Smooth muscle cell of the brain vasculature (primary cell): ENCODE results near the gene GALNT18.
A peak's percentile ranks its signal among the peaks of the same experiment; 100 is the strongest.
"Not testable (repeated sequence)": the region's sequence is repeated elsewhere in the genome, so short reads cannot be mapped to it uniquely, and the experiment has no call there.

Experiments
- DNase-seq: peaks from one replicate; pipeline ENCODE4 v3.0.0-alpha.2; 2012; ENCODE audit warnings: low read depth, low spot score

The GALNT18 gene

GRCh38 chr11:11463405-11463804, 158.4 kb downstream of the GALNT18 start:
- no peak for DNase-seq

- no peak for DNase-seq
Observed at GRCh38 chr11:11461473-11461872, 160.3 kb downstream of the GALNT18 start.

DNA sequence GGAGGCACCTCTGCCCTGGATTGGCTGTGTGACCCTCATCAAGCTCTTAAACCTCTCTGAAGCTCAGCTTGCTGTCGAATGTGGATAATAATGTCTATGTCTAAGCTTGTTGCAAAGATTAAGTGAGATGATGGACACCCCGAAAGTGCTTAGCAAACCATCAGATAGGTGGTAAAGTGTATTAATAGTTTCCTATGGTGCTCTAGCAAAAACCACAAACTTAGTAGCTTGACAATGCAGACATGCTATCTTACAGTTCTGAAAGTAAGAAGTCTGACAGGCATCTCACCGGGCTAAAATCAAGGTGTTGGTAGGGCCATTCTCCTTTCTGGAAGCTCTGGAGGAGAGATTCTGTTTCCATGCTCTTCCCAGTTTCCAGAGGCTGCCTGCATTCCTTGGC, 162.2 kb downstream of the GALNT18 start:
- DNase-seq = no peak

DNA sequence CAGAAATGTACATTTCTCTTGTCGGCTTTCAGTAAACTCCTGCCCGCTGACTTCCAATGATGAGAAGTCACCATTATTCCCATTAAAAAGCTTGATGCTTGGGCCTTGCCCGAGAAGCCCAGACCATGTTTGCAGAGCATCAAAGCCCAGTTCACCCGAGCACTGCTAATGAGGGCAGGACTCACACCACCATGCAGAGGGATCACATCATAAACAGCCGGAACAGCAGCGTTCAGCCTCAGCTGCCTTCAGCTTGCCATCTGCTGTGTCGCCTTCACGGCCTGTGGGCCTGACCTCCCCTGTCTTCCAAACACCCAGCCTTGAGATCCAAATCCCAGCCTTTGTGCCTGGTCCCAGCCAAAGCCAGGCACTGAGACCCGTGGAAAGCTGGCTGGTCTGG, 163.3 kb downstream of the GALNT18 start:
- DNase-seq = no peak

- no peak for DNase-seq
Observed at GRCh38 chr11:11458001-11458400, 163.8 kb downstream of the GALNT18 start.

- no peak for DNase-seq
Observed at GRCh38 chr11:11456866-11457265, 164.9 kb downstream of the GALNT18 start.

GRCh38 chr11:11454671-11455223, 167.1 kb downstream of the GALNT18 start:
- no peak for DNase-seq

GRCh38 chr11:11451501-11452005, 170.3 kb downstream of the GALNT18 start:
- no peak for DNase-seq

GRCh38 chr11:11450744-11451362, 171.0 kb downstream of the GALNT18 start:
- no peak for DNase-seq

DNA sequence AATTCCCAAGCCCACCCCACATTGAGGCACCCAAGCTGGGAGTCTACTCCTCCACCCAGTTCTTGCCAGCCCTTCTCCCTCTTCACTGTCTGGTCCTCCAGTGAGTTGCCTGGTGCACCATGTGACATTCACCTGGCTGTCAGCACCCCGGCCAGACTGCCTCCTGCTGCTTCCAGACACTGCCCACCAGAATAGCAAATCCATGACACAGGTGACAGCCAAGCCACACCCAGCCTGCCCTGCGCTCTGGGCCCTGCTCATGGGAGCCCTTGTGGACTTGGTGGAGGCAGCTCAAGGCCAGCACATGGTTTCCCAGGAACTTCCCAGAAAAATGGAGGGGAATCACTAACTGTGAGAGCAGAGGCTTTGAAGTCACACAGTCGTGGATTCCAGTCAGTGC, 172.5 kb downstream of the GALNT18 start:
- DNase-seq = no peak

- no peak for DNase-seq
Observed at GRCh38 chr11:11448626-11449025, 173.2 kb downstream of the GALNT18 start.

DNA sequence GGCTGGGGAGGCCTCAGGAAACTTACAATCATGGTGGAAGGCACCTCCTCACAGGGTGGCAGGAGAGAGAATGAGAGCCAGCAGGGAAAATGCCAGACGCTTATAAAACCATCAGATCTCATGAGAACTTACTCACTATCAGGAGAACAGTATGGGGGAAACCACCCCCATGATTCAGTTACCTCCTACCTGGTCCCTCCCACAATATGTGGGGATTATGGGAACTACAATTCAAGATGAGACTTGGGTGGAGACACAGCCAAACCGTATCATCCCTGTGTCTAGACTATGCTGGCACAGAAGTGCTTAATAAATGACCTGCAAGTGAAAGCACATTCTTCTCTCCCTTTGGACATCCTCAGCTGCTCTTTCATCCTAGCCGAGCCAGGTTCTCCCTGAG, 174.2 kb downstream of the GALNT18 start:
- not testable (repeated sequence) for DNase-seq

GRCh38 chr11:11446967-11447366, 174.8 kb downstream of the GALNT18 start:
- no peak for DNase-seq

DNA sequence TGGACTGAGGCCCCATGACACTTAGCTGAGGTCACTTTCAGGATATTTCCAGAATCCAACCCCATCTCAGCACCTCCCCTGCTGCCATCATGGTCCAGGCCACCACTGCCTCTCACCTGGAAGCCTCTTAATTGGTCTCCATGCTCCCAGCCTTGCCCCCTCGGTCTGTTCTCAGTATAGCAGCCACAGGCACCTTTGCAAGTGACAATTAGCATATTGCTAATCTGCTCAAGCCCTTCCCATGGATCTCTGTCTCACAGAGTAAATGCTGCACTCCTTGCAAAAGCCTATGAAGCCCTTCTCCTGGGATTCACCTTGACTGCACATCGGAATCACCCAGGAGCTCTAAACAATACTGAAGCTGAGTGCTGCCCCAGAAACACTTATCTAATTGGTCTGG, 175.2 kb downstream of the GALNT18 start:
- no peak for DNase-seq

DNA sequence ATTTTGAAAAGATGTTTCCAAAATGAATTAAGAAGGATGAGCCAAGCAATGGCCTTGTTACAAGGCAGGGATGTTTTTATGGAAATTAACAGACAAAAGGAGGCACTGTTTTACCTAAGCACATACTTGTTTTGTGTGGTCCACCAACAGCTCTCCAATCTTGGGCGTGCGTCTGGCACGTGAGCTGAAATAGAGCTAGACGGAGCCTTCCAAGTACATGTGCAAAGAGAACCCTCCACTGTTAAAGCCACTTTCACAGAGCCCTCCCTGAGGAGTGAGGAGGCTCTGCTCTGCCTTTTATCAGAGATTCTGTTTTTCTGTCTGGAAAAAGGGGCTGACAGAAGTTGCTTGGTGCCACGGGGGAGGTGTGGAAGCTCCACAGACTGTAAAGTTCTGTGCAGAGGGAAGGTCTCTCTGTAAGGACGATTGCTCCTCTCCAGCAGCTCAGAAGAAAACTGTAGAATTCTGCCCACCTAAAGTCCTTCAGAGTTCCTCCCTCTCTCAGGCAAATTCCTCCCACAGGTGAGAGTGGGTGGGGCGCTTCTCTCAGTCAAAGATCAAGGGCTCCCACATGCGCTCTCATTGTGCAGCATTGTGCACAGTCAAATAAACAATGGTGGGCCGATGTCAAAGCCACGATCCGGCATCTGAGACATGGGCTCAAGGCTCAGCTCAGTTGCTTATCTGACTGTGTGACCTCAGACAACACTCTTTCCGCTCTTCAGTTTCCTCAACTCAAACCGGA, 176.2 kb downstream of the GALNT18 start:
- DNase-seq = no peak

- no peak for DNase-seq
Observed at GRCh38 chr11:11444804-11445131, 177.0 kb downstream of the GALNT18 start.

DNA sequence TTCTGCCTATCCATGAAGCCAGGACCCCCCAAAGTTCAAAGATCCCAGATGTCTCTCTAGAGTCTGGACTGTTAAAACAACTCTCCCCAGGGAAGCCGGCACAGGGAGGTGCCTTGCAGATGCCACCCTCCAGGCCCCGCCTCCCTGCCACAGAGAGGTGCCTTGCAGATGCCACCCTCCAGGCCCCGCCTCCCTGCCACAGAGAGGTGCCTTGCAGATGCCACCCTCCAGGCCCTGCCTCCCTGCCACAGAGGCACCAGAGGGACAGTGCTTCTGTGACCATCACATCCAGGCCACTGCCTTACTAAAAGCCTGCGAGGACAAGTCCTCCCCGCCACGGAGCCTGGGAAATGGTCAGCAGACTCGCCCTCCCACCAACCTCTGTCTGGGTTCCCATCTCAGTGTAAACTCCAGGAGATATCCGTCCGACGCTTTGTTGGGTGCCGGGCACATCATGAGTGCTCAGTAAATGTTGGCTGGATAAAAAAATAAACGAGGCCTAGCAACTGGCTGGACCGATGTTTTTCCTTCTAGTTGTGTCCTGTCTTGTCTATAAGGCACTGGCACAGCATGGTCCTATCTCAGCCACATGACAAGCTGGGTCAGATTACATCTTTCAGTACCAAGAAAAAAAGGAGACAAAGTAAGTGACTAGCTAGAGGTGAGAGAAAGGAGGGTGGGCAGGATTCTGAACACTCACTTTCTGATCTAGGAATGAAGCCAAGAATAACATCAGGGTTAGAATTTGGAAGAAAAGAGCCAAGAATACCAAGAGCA, 177.6 kb downstream of the GALNT18 start:
- DNase-seq = peak; percentile 40

DNA sequence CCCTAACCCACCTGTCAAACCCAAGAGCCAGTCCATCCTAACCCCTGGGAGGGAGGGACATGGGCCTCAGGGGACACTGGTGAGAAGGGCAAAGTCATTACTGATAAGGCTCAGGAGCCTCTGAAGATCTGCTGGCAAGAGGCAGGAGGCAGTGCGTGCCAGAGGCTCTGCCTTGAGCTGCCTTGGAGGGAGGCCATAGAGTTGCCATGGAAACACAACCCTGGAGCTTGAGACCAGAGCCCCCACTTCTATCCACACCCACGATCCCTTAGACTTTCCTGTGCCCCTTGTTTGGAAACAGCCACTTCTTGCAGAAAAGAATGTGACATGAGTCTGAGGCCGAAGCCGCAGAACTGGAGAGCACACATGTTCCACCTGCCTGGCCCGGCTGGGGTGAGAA, 179.0 kb downstream of the GALNT18 start:
- DNase-seq = no peak

- DNase-seq = no peak
Observed at GRCh38 chr11:11441516-11441915, 180.3 kb downstream of the GALNT18 start.

DNA sequence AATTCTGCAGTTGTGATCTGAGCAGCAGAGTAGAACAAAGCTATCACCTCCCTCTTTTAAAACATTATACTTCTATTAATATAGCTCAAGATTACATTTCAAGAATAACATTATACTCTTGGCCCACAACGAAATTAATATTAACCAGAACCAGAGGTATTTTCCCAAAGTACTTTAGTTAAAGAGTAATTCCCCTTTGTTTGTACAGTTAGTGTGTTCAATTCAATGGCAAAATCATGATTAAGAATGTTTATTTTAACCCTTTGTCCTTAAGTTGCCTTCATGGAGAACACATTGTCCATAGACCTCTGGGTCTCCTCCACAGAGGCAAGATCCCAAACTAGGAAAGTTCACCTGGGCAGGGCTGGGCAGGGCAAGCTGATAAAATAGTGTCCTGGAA, 180.7 kb downstream of the GALNT18 start:
- DNase-seq = no peak

DNA sequence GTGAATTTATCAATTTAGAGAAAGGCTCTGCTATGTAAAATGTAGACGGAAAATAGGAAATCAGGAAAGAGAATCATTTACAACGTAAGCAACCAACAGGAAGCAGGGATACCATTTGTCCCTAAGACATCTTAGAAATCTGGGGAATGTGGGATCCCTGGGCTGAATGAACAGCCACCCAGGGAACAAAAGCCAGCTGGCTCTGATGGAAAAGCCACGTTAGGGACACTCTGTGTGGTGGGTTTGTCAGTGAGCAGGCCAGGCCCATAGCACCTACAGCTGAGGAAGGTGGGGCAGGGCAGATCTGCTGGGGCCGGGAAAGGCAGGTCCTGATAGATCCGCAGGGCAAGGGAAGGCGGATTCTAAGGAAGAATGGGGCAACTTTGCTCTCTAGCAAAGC, 181.7 kb downstream of the GALNT18 start:
- no peak for DNase-seq

DNA sequence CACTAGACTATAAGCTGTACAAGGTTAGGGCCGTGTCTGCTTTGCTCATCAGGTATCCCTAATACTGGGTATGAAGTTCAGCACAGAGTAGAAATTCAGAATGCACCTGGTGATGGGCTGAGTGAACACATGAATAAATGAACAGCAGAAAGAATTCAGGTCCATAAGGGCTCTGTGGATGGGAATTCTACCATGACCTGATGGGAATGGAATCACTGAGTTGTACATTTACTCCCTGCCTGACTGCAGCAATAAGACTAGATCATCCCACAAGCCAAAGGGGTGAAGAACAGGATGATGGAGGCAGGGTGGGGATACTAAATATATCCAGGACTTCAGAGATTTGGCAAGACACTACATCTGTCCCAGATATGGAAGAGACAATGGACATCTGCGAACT, 182.2 kb downstream of the GALNT18 start:
- DNase-seq = no peak
